GM12801 (cell line): Measurements from ENCODE around the gene IL1R1.

Experiments
- CTCF ChIP-seq: IDR thresholded peaks from one replicate; pipeline ENCODE4 v1.5.1; 2011; ENCODE audit warnings: control low read depth; ENCODE audit not compliant: insufficient read length; ENCODE audit errors: extremely low read depth

Gene IL1R1

DNA sequence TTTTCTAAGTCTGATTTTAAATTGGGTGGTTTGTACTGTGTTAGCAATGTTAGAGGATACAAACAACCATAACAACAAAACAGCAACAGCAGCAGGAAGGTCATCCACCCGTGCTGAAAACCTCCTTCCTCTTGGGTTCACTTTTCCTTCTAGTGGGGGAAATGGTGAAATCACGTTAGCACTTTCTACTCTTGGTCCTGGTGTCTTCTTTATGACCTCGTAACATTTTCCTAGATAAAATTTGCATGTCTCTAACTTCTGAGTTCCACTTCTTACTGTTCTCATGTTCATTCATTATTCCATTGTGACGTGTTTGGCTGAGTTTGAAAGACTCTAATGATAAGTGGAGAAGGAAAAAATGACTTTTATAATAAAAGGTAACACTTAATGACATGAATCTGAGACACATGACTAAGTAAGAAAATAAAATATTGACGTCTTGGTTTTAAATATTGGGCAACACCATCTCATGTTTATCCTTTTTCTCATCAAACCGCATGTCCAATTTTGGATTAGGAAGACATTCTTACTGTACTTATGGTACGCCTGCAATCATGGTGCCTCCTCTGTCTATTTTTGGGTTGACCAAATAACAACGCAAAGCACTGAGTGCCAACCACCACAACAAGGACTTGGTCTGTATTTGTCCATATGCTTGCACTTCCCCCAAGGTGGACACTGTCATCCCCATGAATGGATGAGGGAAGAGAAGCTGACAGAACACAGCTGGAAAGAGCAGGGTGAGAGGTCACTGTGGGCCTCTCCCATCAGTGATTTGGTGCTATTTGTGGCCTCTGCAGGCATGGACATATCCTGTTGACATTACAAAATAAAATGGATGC lies 25.7 kb upstream of the IL1R1 start:
- no peak for TF ChIP-seq CTCF

GRCh38 chr2:102117472-102117858 lies 25.1 kb upstream of the IL1R1 start:
- no peak for TF ChIP-seq CTCF

GRCh38 chr2:102119255-102119654 lies 23.3 kb upstream of the IL1R1 start:
- TF ChIP-seq CTCF: no peak

GRCh38 chr2:102120261-102120660 lies 22.3 kb upstream of the IL1R1 start:
- no peak for TF ChIP-seq CTCF

DNA sequence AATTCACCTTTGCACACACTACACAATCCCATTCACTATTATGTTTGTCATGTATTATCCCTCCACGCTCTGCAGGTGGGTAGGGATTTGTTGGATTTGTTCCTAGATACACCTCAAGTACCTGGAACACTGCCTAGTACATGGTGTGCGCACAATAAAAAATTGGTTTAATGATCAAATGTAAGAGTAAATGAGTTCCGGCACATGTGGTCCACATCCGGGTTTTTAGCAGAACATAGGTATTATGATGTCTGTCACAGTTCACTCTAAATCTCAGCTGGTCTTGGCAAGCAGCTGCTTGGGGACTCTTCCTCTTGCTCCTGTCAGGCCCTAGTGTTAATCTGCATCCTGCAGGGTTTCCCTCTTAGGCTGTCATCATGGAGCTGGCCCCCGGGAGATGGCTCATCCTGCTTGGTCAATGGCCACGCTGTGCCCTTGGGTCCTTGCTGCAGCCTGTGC lies 21.8 kb upstream of the IL1R1 start:
- no peak for TF ChIP-seq CTCF

GRCh38 chr2:102122115-102122514 lies 20.4 kb upstream of the IL1R1 start:
- no peak for TF ChIP-seq CTCF

GRCh38 chr2:102122909-102123308 lies 19.6 kb upstream of the IL1R1 start:
- no peak for TF ChIP-seq CTCF

DNA sequence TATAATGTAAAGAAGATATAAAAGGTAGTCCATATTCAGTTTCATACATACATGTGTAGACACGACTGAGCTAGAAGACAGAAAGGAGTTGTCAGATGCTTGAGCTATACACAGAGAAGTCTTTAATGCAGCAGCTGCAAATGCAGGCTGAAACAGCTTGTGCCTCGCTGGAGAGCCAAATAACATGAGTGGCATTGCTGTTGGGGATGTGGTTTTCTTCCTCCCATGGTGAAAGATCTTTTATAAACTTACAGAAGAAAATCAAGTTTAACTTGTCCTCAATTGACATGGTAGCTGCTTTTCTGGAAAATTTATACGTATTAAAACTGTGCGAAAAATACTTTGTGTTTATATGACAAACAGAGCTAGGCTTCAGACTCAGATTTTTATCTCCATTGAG lies 16.4 kb upstream of the IL1R1 start:
- no peak for TF ChIP-seq CTCF
